ENCODE data around the gene RANBP17. TPM values are rescaled to one million over a fixed set of nuclear protein-coding genes. Genes with fewer than 3 reads are reported as not detected.

The RANBP17 gene
- total RNA-seq, 2 donors from 2014 or later, result 5.4 to 19.8 TPM

DNA sequence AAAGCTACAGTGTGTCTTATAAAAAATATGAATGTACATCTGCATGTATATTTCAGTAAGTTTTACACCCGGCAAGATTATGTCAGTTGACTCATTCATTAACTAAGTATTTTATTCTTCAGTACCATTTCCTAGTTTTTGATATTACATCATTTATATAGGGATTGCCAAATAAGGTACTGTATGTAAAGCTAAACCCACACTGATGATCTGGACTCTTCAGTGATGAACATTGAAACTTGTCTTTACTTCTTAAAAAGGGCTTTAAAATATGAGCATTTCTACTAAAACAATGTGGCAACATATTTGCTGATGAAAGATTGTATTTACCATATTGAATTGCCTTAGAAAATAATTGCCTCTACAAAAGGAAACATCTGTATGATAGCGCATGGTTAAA lies 295.5 kb downstream of the RANBP17 start:
- no peaks in the 10 kb centered on the region for H3K9me3 ChIP-seq
- no peak overlapping the region for H3K4me3 ChIP-seq
- no peaks in the 10 kb centered on the region for H3K27me3 ChIP-seq (replicated peaks; ENCODE audit: insufficient read depth)
- H3K36me3 ChIP-seq, result no peaks in the 10 kb centered on the region
- TF ChIP-seq POLR2AphosphoS5 (IDR thresholded peaks at IDR 0.05), result no peak
- no peak for TF ChIP-seq POLR2A (IDR thresholded peaks at IDR 0.05)
- TF ChIP-seq, protein P1, sequence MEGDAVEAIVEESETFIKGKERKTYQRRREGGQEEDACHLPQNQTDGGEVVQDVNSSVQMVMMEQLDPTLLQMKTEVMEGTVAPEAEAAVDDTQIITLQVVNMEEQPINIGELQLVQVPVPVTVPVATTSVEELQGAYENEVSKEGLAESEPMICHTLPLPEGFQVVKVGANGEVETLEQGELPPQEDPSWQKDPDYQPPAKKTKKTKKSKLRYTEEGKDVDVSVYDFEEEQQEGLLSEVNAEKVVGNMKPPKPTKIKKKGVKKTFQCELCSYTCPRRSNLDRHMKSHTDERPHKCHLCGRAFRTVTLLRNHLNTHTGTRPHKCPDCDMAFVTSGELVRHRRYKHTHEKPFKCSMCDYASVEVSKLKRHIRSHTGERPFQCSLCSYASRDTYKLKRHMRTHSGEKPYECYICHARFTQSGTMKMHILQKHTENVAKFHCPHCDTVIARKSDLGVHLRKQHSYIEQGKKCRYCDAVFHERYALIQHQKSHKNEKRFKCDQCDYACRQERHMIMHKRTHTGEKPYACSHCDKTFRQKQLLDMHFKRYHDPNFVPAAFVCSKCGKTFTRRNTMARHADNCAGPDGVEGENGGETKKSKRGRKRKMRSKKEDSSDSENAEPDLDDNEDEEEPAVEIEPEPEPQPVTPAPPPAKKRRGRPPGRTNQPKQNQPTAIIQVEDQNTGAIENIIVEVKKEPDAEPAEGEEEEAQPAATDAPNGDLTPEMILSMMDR (IDR thresholded peaks at IDR 0.05), result no peak
- H3K4me1 ChIP-seq (replicated peaks), result no peaks in the 10 kb centered on the region
- no peak overlapping the region for H3K27ac ChIP-seq
- WGBS, result 88% methylated on average over 2 of the region's 2 CpGs
- intact Hi-C loops (cut with DNase I), result no loop called here
- DNase-seq (ENCODE audit: low spot score), result no peak

DNA sequence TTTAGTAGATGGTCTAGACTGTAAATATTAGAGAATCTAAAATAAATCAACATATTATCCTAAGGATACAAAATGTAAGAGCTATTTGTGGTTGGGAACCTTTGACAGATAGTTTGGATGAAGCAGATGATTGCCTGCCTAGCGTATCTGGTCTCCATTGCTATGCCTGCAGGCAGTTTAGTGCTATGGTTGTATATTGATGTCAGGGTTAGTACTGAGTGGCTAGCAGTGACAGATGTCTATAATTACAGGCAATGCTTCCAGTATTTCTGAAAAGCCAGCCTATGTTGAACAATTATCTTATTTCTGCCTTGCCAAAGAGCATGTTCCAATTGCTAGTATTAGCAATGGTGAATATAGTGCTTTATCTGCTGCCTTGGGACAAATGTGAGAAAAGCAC lies 296.0 kb downstream of the RANBP17 start:
- no peak for DNase-seq (ENCODE audit: low spot score)
- no peaks in the 10 kb centered on the region for H3K4me1 ChIP-seq (replicated peaks)
- 96% methylated on average over 1 of the region's 1 CpG for WGBS
- TF ChIP-seq POLR2A (IDR thresholded peaks at IDR 0.05) (no peak), POLR2AphosphoS5 (IDR thresholded peaks at IDR 0.05) (no peak)
- TF ChIP-seq, protein P1 (IDR thresholded peaks at IDR 0.05), result no peak
- intact Hi-C loops (cut with DNase I), result no loop called here
- H3K9me3 ChIP-seq, result no peaks in the 10 kb centered on the region
- no peaks in the 10 kb centered on the region for H3K27me3 ChIP-seq (replicated peaks; ENCODE audit: insufficient read depth)
- no peak overlapping the region for H3K4me3 ChIP-seq
- H3K27ac ChIP-seq, result no peak overlapping the region
- H3K36me3 ChIP-seq, result no peaks in the 10 kb centered on the region

DNA sequence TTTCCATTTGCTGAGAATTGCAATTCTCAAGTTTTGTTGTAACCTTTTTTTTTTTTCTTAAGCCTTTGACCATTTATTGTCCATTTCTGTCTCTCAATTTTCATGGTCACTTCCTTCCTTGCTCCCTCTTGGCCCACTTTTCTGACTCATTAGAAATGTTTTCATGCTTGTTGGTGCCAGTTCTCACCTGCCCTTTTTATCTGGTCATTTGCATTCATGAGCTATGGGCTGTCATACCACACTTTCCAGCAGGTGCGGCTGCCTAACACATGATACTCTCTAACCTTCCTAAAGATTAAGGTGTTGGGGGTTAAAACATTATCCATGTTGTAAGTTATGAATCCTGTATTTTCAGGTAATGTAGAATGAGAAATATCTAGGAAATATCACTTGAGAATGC lies 296.8 kb downstream of the RANBP17 start:
- Histone ChIP-seq H3K4me1 (replicated peaks) (no peaks in the 10 kb centered on the region), H3K4me3 (no peak overlapping the region), H3K27ac (no peak overlapping the region), H3K36me3 (no peaks in the 10 kb centered on the region), H3K27me3 (replicated peaks; ENCODE audit: insufficient read depth) (no peaks in the 10 kb centered on the region), H3K9me3 (no peaks in the 10 kb centered on the region)
- intact Hi-C loops (cut with DNase I), result no loop called here
- 92% methylated on average over 1 of the region's 1 CpG for WGBS
- TF ChIP-seq POLR2A (IDR thresholded peaks at IDR 0.05) (no peak), POLR2AphosphoS5 (IDR thresholded peaks at IDR 0.05) (no peak)
- TF ChIP-seq, protein P1 (IDR thresholded peaks at IDR 0.05), result no peak
- DNase-seq (ENCODE audit: low spot score), result no peak

DNA sequence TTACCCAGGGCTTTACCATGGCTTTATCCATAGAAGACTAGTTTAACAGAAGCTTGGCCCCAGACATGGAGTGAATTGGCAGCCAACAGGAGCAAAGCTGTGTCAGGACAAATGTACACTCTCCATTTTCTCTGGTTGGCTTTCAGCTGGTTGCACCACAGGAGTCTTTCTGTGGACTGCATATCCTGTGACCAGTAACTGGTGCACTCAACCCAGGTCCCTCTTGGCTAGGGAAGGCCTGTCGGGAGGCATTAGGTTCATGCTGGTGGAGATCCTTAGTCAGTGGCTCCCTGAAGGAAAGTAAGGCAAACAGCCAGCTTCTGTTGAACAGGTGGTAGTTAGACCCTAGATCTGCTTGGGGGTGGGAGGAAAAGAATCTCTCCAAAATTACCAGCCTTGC lies 300.3 kb downstream of the RANBP17 start:
- DNase-seq (ENCODE audit: low spot score), result no peak
- H3K4me1 ChIP-seq (replicated peaks), result no peaks in the 10 kb centered on the region
- no peaks in the 10 kb centered on the region for H3K9me3 ChIP-seq
- 82% methylated on average over 1 of the region's 1 CpG for WGBS
- TF ChIP-seq, protein P1 (IDR thresholded peaks at IDR 0.05), result no peak
- TF ChIP-seq POLR2A (IDR thresholded peaks at IDR 0.05) (no peak), POLR2AphosphoS5 (IDR thresholded peaks at IDR 0.05) (no peak)
- no peak overlapping the region for H3K27ac ChIP-seq
- H3K36me3 ChIP-seq, result no peaks in the 10 kb centered on the region
- H3K4me3 ChIP-seq, result no peak overlapping the region
- no peaks in the 10 kb centered on the region for H3K27me3 ChIP-seq (replicated peaks; ENCODE audit: insufficient read depth)
- intact Hi-C loops (cut with DNase I), result no loop called here

DNA sequence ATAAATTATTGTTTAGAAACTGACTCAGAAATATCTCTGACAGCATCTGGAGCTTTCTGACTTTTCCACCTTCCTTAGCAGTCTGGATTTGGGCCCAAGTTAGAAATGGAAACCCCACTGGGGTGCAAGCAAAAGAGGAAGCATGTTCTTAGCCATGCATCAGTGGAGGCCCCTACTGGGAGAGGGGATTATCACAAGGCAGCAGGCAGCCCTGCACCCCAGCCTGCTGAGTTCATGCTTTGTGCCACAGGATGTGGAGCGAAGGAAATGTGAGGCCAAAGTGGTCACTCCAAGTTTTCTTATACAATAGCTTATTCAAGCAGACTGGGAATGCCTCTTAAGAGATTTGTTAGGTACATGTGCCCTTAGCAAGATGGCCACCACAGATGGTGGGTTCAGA lies 300.8 kb downstream of the RANBP17 start:
- Histone ChIP-seq H3K4me3 (no peak overlapping the region), H3K27me3 (replicated peaks; ENCODE audit: insufficient read depth) (no peaks in the 10 kb centered on the region), H3K27ac (no peak overlapping the region), H3K4me1 (replicated peaks) (no peaks in the 10 kb centered on the region), H3K9me3 (no peaks in the 10 kb centered on the region), H3K36me3 (no peaks in the 10 kb centered on the region)
- intact Hi-C loops (cut with DNase I), result no loop called here
- 71% methylated on average over 1 of the region's 1 CpG for WGBS
- no peak for DNase-seq (ENCODE audit: low spot score)
- TF ChIP-seq POLR2A (IDR thresholded peaks at IDR 0.05) (no peak), POLR2AphosphoS5 (IDR thresholded peaks at IDR 0.05) (no peak)
- TF ChIP-seq, protein P1 (IDR thresholded peaks at IDR 0.05), result no peak
